GM19324 (cell line): ENCODE measurements around the gene SH3YL1.
"Not testable (repeated sequence)": the region's sequence is repeated elsewhere in the genome, so short reads cannot be mapped to it uniquely, and the experiment has no call there.

Experiments used
- ATAC-seq: cut with Tn5 transposase; IDR thresholded peaks from one replicate; pipeline ENCODE4 v1.9.1; 2021; ENCODE audit warnings: mild to moderate bottlenecking, moderate library complexity; ENCODE audit not compliant: unreplicated experiment, low FRiP score

The SH3YL1 gene

GRCh38 chr2:187825-188224, 76.0 kb downstream of the SH3YL1 start:
- ATAC-seq, result no peak

GRCh38 chr2:185221-185620, 78.6 kb downstream of the SH3YL1 start:
- no peak for ATAC-seq

GRCh38 chr2:184695-185094, 79.1 kb downstream of the SH3YL1 start:
- no peak for ATAC-seq

- no peak for ATAC-seq
Observed at GRCh38 chr2:182509-183122, 81.2 kb downstream of the SH3YL1 start.

- ATAC-seq, result no peak
Observed at GRCh38 chr2:180311-180710, 83.5 kb downstream of the SH3YL1 start.

GRCh38 chr2:179886-180285, 83.9 kb downstream of the SH3YL1 start:
- no peak for ATAC-seq

GRCh38 chr2:177733-178132, 86.1 kb downstream of the SH3YL1 start:
- no peak for ATAC-seq

GRCh38 chr2:176917-177316, 86.9 kb downstream of the SH3YL1 start:
- no peak for ATAC-seq

GRCh38 chr2:175880-176820, 87.7 kb downstream of the SH3YL1 start:
- ATAC-seq, result no peak

GRCh38 chr2:175161-175786, 88.6 kb downstream of the SH3YL1 start:
- no peak for ATAC-seq

- ATAC-seq, result not testable (repeated sequence)
Observed at GRCh38 chr2:172120-172519, 91.7 kb downstream of the SH3YL1 start.

GRCh38 chr2:169741-170140, 94.1 kb downstream of the SH3YL1 start:
- no peak for ATAC-seq
